Panc1 (cell line): Measurements from ENCODE around the gene RFTN1.

ENCODE experiments used
- POLR2AphosphoS5 ChIP-seq: IDR thresholded peaks from 2 replicates; pipeline ENCODE4 v1.6.1; 2012; ENCODE audit warnings: mild to moderate bottlenecking, low read depth, low read length, moderate library complexity
- SIN3A ChIP-seq: IDR thresholded peaks from 2 replicates; pipeline ENCODE4 v1.6.1; 2012; ENCODE audit warnings: low read depth, mild to moderate bottlenecking, low read length, moderate library complexity, borderline replicate concordance; ENCODE audit not compliant: insufficient read depth
- TF ChIP-seq, protein P1 (sequence below), 2 experiments: IDR thresholded peaks; 2 replicates each; pipeline ENCODE4 v1.6.1; 2011 to 2012; ENCODE audit warnings: low read depth in 2 of 2, control low read depth in 1 of 2, low read length in 1 of 2, mild to moderate bottlenecking in 1 of 2, moderate library complexity in 1 of 2; ENCODE audit not compliant: insufficient read depth in 1 of 2
- TF ChIP-seq, protein P2 (sequence below): fragments of 450-650 bp; IDR thresholded peaks from 2 replicates; pipeline ENCODE4 v1.5.1; 2017; ENCODE audit warnings: mild to moderate bottlenecking

DNA sequence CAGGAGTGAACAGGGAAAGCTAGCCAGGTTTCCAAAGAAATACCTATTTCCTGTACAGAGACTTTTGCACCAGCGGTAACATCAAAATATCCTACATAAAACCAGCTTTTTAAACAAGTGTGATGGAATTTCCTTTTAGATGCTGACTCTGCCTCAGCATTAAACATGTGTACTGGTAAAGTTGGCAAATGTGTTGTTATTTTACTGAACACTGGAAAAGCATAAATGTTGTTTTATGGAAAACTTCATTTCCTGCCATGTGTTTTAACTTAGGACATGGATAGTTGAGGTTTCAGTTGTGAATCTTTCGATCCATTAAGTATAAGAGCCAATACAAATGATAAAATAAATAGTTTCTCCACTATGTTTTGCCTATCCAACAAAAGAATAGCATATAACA lies 232.8 kb downstream of the RFTN1 start:
- TF ChIP-seq POLR2AphosphoS5 (no peak), SIN3A (no peak)
- TF ChIP-seq, protein P1, sequence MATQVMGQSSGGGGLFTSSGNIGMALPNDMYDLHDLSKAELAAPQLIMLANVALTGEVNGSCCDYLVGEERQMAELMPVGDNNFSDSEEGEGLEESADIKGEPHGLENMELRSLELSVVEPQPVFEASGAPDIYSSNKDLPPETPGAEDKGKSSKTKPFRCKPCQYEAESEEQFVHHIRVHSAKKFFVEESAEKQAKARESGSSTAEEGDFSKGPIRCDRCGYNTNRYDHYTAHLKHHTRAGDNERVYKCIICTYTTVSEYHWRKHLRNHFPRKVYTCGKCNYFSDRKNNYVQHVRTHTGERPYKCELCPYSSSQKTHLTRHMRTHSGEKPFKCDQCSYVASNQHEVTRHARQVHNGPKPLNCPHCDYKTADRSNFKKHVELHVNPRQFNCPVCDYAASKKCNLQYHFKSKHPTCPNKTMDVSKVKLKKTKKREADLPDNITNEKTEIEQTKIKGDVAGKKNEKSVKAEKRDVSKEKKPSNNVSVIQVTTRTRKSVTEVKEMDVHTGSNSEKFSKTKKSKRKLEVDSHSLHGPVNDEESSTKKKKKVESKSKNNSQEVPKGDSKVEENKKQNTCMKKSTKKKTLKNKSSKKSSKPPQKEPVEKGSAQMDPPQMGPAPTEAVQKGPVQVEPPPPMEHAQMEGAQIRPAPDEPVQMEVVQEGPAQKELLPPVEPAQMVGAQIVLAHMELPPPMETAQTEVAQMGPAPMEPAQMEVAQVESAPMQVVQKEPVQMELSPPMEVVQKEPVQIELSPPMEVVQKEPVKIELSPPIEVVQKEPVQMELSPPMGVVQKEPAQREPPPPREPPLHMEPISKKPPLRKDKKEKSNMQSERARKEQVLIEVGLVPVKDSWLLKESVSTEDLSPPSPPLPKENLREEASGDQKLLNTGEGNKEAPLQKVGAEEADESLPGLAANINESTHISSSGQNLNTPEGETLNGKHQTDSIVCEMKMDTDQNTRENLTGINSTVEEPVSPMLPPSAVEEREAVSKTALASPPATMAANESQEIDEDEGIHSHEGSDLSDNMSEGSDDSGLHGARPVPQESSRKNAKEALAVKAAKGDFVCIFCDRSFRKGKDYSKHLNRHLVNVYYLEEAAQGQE (IDR thresholded peaks at IDR 0.05; ENCODE audit: insufficient read depth in 1 of 2, low read depth in 2 of 2, low read length in 1 of 2): no peak
- TF ChIP-seq, protein P2, sequence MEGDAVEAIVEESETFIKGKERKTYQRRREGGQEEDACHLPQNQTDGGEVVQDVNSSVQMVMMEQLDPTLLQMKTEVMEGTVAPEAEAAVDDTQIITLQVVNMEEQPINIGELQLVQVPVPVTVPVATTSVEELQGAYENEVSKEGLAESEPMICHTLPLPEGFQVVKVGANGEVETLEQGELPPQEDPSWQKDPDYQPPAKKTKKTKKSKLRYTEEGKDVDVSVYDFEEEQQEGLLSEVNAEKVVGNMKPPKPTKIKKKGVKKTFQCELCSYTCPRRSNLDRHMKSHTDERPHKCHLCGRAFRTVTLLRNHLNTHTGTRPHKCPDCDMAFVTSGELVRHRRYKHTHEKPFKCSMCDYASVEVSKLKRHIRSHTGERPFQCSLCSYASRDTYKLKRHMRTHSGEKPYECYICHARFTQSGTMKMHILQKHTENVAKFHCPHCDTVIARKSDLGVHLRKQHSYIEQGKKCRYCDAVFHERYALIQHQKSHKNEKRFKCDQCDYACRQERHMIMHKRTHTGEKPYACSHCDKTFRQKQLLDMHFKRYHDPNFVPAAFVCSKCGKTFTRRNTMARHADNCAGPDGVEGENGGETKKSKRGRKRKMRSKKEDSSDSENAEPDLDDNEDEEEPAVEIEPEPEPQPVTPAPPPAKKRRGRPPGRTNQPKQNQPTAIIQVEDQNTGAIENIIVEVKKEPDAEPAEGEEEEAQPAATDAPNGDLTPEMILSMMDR: no peak
